ENCODE data around the gene ARHGAP15. TPM values are rescaled to one million over a fixed set of nuclear protein-coding genes. Genes with fewer than 3 reads are reported as not detected.

Gene ARHGAP15
- polyA plus RNA-seq, 1 donor from 2014 or later = 0.30 TPM

Small RNAs within 50 kb of the gene (small RNA-seq; reads per million reads assigned to genes)
- gene MTND4LP12 = 0 reads per million in 3 experiments
